SK-N-MC (cell line): Measurements from ENCODE around the gene GIMAP5.

Experiments
- EZH2 ChIP-seq: fragments of 200-600 bp; sonication (generic); IDR thresholded peaks from one replicate; pipeline ENCODE4 v1.6.1; 2017; ENCODE audit warnings: antibody characterized with exemption
- POLR2AphosphoS5 ChIP-seq: IDR thresholded peaks from 2 replicates; pipeline ENCODE4 v1.6.1; 2012; ENCODE audit warnings: mild to moderate bottlenecking, low read depth, low read length, borderline replicate concordance

GRCh38 chr7:150748376-150748775 lies 11.2 kb downstream of the GIMAP5 start:
- TF ChIP-seq EZH2 (no peak), POLR2AphosphoS5 (no peak)
